ENCODE measurements around the gene CDPF1. TPM values are rescaled to one million over a fixed set of nuclear protein-coding genes. Genes with fewer than 3 reads are reported as not detected.

Gene CDPF1
- total and polyA plus RNA-seq, 2 of the 13 experiments (the other 11 are each of a cell fraction or from before 2014, with no cell fraction given) = 5.2 to 8.1 TPM

DNA sequence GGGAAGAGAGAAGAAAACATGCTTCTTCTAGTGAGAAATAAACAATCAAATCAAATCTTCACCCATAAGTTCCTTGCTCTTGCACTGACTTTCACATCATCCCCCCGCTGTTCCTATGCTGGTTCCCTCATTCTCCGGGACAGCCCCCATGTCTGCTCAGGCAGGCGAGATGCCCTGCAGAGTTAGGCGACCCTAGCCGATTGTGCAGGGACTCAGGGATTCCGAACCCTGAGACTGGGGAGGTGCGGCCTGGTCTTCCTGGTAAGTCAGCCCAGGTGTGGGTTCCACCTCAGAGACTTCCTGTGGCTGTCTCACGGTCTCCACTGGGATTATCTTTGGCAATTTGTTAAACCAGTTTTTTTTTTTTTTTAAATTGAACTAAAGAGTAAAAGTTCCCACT, 24.3 kb upstream of the CDPF1 start:
- intact Hi-C loops (cut with micrococcal nuclease; ENCODE audit: unreplicated experiment) (no loop called here), in situ Hi-C loops (cut with HindIII; ENCODE audit: extremely low pct_ligation_motif_present, low pct_unique_long_range_greater_than_20kb) (no loop called here)
- no peak overlapping the region for H3K4me3 ChIP-seq (replicated peaks in 1 of 3; ENCODE audit: insufficient read depth in 1 of 3, low read depth in 2 of 3, low read length in 3 of 3)
- H3K4me2 ChIP-seq (ENCODE audit: low read depth, low read length) = no peak overlapping the region
- H3K4me1 ChIP-seq (ENCODE audit: insufficient read depth, low read length) = peaks cover 15% of the 10 kb centered on the region
- ATAC-seq (no peak), DNase-seq (ENCODE audit: low spot score) (no peak), FAIRE-seq (no peak)
- H3K27ac ChIP-seq (ENCODE audit: extremely low read length, insufficient read depth, low read length) = no peak overlapping the region
- CTCF ChIA-PET (ENCODE audit: low intra/inter-chr PET ratio, low total read pairs) = no interaction called here
- peaks cover 29% of the 10 kb centered on the region for H4K20me1 ChIP-seq (ENCODE audit: insufficient read depth, low read length)
- H2AFZ ChIP-seq (ENCODE audit: low read length) = no peak overlapping the region
- H3K27me3 ChIP-seq (ENCODE audit: control insufficient read depth in 1 of 2, insufficient read depth in 2 of 2, low read length in 2 of 2) = no peaks in the 10 kb centered on the region
- BruUV-seq (replicated peaks) = no TSS peak
- H3K9ac ChIP-seq (ENCODE audit: insufficient read depth, low read depth, low read length) = no peak overlapping the region
- POLR2A ChIA-PET = interaction anchor here (0.8 to 1.4 kb wide), 2 partner anchors 24 to 73 kb away, joined by 4 to 7 read pairs; partner anchors contain the start of gene CDPF1
- TF ChIP-seq REL (CRISPR knock-in tag; conservative IDR thresholded peaks at IDR 0.05) (no peak), ZXDC (CRISPR knock-in tag; IDR thresholded peaks at IDR 0.05) (no peak), RBM22 (optimal IDR thresholded peaks at IDR 0.05; ENCODE audit: low read length) (peak; percentile 77), ZNF773 (CRISPR knock-in tag; IDR thresholded peaks at IDR 0.05; ENCODE audit: borderline replicate concordance) (no peak), ZNF510 (CRISPR knock-in tag; IDR thresholded peaks at IDR 0.05; ENCODE audit: low read depth) (no peak)
- no peaks in the 10 kb centered on the region for H3K9me3 ChIP-seq (ENCODE audit: low read length)
- 96% methylated on average over 8 of the region's 8 CpGs for WGBS (ENCODE audit: low lambda C conversion rate)
- peaks cover 15% of the 10 kb centered on the region for H3K79me2 ChIP-seq (ENCODE audit: insufficient read depth, low read length)
- H3K36me3 ChIP-seq (replicated peaks in 1 of 2; ENCODE audit: control insufficient read depth in 1 of 2, insufficient read depth in 2 of 2, low read length in 2 of 2) = peaks cover 43 to 90% of the 10 kb centered on the region in 2 experiments

Data from HepG2 (cell line).